IPS DF 19.7 (cell line): ENCODE measurements around the gene N4BP2.

Source experiments
- DNase-seq: peaks from one replicate; pipeline ENCODE4 v3.0.0-alpha.2; 2013; ENCODE audit warnings: low read depth, low spot score

The N4BP2 gene

GRCh38 chr4:40152637-40153036, 96.0 kb downstream of the N4BP2 start:
- no peak for DNase-seq

DNA sequence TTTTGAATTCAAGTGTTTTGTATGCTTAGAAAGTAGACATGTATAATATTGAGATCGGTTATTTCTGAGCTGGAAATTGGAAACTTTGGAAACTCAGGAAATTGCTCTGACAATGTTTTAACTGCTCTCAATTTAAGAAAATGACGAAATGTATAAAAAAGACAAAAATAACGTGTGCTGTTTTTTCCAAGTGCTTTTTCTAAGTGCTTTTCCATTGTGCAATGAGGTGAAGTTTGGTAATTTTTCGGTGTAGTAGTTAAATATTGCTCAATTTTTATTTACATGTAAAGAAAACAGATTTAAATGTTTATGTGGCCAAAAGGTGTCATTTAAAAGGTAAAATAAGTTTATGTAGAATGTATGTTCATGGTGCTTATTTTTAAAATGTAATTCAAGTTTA, 100.8 kb downstream of the N4BP2 start:
- DNase-seq = no peak

- DNase-seq = no peak
Observed at GRCh38 chr4:40160258-40160657, 103.6 kb downstream of the N4BP2 start.

DNA sequence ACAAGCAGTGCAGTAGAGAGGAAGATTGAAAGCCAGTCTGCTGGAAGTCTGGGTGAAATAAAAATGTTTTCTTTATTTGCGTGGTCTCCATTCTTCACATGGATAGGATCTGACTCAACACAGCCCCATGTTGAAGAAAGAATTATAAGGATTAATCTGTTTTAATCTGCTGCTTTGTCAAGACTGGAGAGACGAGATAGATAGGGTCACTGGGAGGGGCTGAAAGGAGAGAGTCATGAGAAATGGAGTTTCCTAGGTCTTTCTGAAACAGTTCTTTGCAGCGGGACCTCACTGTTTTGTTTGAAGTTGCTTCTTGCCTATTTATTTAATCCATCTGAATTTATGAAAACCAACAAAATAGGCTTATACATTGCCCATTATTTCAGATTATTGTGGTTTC, 107.8 kb downstream of the N4BP2 start:
- DNase-seq = no peak

- no peak for DNase-seq
Observed at GRCh38 chr4:40165916-40166315, 109.3 kb downstream of the N4BP2 start.

- no peak for DNase-seq
Observed at GRCh38 chr4:40168070-40168469, 111.4 kb downstream of the N4BP2 start.

GRCh38 chr4:40170588-40170987, 113.9 kb downstream of the N4BP2 start:
- no peak for DNase-seq

DNA sequence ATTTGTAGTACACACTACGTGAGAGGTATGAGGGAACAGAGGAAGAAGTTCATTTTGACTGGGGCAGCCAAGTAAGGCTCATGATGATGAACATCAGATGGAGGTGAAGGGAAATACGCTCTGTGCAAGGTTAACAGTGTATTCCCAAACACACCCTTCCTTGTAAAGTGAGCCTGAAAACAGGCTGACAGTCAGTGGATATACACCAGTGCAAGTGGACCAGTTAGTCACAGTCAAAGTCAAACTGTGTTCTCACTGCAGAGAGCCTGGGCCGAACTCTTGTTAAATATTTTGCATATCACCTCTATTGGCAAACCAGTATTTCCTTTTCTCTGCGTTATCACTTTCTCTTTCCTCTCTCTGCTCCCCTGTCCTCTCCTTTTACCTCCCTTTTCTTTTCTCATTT, 116.8 kb downstream of the N4BP2 start:
- DNase-seq = no peak

GRCh38 chr4:40176602-40177001, 120.0 kb downstream of the N4BP2 start:
- DNase-seq = peak; percentile 38

DNA sequence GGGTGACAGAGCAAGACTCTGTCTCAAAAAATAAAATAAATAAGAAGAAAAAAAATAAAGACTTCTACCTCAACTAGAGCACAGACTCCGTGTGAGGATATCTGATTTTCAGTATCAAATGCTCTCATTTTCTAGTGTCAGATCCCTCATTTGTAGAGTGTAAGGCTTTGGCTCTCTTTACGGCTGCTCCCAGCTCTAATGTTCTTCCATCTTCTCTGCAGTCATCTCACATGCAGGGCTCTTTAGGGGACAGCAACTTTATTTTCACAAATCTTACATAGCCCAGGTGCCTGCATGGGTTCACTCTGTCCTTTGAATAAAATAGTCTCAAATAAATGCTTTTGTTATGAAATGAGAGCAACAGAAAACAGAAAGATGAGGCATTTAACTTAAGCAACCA, 120.9 kb downstream of the N4BP2 start:
- DNase-seq = no peak

DNA sequence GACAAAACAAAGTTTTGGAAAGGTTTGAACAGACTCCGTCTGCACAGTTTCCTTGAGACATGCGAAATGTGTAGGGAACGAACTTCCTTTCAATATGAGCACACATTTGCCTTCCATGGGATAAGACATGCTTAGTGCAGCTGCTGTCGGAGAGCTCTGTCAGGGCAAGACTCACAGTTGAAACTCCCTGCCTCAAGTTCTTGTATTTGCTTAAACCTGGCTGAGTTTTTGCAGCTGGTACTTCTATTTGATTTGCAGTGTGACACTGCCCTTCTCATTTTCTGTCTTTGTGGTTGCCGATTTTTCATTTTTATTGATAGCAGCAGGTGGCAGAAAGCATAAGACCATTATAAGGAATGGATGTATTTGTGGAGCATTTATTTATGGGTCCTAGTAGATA, 122.0 kb downstream of the N4BP2 start:
- DNase-seq = no peak

- DNase-seq = no peak
Observed at GRCh38 chr4:40179360-40179759, 122.7 kb downstream of the N4BP2 start.

DNA sequence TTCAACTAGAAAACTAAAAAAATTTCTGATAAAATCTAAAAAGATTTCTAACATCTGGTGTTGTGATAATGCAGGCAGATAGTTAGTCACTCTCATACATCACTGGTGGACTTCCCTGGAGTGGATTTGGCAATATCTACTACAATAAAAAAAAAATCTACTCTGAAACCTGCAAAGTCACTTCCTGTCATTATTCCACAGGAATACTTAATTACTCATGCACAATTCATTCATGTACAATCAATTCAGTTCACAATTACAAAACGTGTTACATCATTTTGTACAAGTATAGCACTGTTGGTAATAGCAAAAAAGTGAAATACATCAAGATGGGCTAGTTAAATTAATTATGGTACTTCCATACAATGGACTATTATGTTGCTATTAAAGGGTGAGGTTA, 123.7 kb downstream of the N4BP2 start:
- DNase-seq = no peak

- DNase-seq = no peak
Observed at GRCh38 chr4:40182001-40182400, 125.4 kb downstream of the N4BP2 start.

GRCh38 chr4:40182954-40183353, 126.3 kb downstream of the N4BP2 start:
- DNase-seq = no peak

DNA sequence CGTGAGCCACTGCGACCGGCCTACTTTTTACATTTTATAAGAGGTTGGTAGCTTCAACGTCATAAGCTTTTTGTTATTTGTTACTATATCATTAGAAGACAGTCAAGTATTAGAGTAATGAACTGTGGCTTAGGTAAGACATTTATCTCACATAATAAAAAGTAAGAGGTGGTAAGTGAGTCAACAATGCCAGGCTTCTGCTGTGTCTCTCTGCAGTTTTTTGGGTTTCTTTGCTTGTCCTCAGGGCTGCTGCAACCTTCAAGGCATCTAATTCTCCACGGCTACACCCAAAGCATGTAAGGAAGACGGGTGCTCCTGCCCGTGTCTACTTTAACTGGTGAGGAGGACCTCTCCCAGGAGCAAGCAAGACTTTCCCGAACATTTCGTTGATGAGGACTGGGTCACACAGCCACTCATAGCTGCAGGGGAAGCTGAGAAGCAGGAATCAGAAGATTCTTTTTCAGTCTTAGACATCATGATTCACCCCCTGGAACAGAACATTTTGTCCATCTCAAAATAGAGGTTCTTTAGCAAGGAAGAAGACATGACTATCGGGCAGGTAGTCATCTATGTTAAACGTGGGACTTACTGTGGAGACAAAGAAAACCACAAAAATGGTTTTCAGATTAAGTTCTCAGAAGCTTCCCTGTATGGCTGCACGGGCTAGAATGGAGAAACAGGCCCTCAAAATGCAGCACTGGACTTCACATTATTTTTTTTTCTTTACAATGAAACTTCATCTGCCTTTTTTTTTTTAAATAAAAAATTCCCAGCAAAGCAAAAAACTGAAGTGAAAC, 127.2 kb downstream of the N4BP2 start:
- DNase-seq = no peak

- DNase-seq = no peak
Observed at GRCh38 chr4:40185830-40186664, 129.4 kb downstream of the N4BP2 start.

DNA sequence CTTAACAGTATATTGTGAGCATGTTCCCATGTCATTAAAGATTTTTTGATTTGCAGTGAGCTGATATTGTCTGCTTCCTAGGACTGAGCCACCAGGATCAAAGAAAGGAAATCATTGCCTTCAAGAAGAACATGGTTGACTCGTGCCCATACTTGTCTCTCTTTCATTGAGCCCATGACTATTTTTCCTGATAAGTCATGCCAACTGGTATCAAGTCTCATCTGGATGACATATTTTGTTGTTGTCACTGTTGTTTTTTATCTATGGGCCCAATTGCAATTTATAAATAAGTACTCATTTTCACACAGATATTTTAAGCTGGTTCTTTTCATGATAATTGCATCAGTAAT, 130.0 kb downstream of the N4BP2 start:
- DNase-seq = no peak

- no peak for DNase-seq
Observed at GRCh38 chr4:40187386-40187906, 130.8 kb downstream of the N4BP2 start.

- no peak for DNase-seq
Observed at GRCh38 chr4:40190019-40190418, 133.4 kb downstream of the N4BP2 start.

DNA sequence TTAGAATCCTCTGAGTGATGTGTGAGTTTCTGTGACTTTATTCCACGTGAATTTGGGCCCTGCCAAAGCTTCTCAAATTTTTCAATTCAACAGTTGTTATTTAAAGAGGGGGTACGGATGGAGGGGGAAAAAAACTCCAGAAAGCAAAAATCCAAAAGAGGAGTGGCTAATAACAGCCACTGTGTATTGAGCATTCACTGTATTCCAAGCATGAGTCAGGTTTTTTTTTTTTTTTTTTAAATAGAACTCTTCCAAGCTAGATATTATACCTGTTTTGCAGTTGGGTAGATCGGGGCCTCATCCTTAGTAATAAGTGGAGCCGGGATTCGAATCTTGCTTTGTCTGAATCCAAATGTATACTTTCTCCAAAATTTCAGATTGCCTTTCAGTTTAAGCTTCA, 133.8 kb downstream of the N4BP2 start:
- no peak for DNase-seq

DNA sequence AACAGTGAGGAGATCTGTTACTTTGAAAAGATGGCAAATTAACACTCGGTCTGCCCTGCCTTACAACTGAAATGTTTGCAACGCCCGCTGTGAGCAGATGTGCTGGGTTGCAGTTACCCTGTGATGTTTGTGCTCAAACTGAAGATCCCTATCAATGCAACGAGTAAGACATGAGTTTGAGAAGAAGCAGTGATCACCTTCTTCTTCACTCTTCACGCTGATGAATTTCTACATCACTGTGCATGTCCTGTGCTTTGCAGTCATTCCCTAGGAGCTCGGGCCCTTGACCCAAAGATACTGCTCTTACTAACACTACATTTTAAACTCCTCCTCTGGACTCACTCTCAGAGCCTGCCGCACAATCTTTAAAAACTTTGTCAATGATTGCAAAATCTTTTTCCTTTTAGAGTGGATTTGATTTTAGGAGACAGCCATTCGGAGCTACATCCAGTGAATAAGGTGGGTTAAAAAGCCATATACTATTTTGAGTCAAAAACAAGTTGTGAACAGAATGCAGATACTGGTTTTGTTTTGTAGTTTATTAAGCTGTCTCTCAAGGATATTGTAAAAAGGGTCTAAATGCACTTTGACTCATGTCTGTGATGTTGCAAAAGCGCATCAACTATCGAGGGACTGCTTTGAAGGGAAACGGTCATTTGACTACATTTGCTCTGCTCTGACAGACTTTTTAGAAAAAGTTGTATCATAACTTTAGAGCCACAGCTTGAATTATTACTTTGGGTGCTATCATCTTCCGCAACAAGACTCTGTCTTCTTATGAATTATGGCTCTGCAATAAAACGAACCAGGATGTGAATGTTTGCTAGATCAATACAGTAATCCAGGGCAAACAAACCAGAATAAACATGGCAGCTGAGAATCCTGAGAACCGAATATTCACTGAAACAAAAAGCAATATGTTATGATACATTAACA, 134.5 kb downstream of the N4BP2 start:
- no peak for DNase-seq
